Smooth muscle cell (in vitro differentiated cells): ENCODE results near the gene STYXL1. TPM values are rescaled to one million over a fixed set of nuclear protein-coding genes. Genes with fewer than 3 reads are reported as not detected.

Source experiments
- DNase-seq: peaks from one replicate; lab custom pipeline; 2025; ENCODE audit not compliant: unreplicated experiment; lab: John Stamatoyannopoulos, UW
- H2AFZ ChIP-seq: fragments of 200-600 bp; sonication (generic); 2 replicates; pipeline ENCODE4 v1.6.0; 2016; ENCODE audit warnings: antibody characterized with exemption, low read depth, mild to moderate bottlenecking
- H3F3A ChIP-seq: fragments of 200-600 bp; sonication (generic); 2 replicates; pipeline ENCODE4 v1.6.0; 2017; ENCODE audit warnings: antibody characterized with exemption, low read depth
- H3K27ac ChIP-seq: fragments of 200-600 bp; sonication (generic); 2 replicates; pipeline ENCODE4 v1.5.1; 2016; ENCODE audit warnings: low read depth, mild to moderate bottlenecking
- H3K27me3 ChIP-seq: fragments of 200-600 bp; sonication (generic); 2 replicates; pipeline ENCODE4 v1.6.1; 2016; ENCODE audit warnings: low read depth, mild to moderate bottlenecking
- H3K36me3 ChIP-seq: fragments of 200-600 bp; sonication (generic); 2 replicates; pipeline ENCODE4 v1.5.1; 2016; ENCODE audit warnings: low read depth
- H3K4me1 ChIP-seq: fragments of 200-600 bp; sonication (generic); 2 replicates; pipeline ENCODE4 v1.5.1; 2016; ENCODE audit warnings: low read depth
- H3K4me2 ChIP-seq: fragments of 200-600 bp; sonication (generic); 2 replicates; pipeline ENCODE4 v1.6.0; 2016; ENCODE audit warnings: mild to moderate bottlenecking
- H3K4me3 ChIP-seq: fragments of 200-600 bp; sonication (generic); 2 replicates; pipeline ENCODE4 v1.5.1; 2016; ENCODE audit warnings: mild to moderate bottlenecking
- H3K79me2 ChIP-seq: fragments of 200-600 bp; sonication (generic); 2 replicates; pipeline ENCODE4 v1.6.0; 2016; ENCODE audit warnings: low read depth, mild to moderate bottlenecking
- H3K9ac ChIP-seq: fragments of 200-600 bp; sonication (generic); 2 replicates; pipeline ENCODE4 v1.6.0; 2016; ENCODE audit warnings: low read depth
- H3K9me3 ChIP-seq: fragments of 200-600 bp; sonication (generic); replicated peaks from 2 replicates; pipeline ENCODE4 v1.5.1; 2016; ENCODE audit warnings: low read depth
- H4K20me1 ChIP-seq: fragments of 200-600 bp; sonication (generic); 2 replicates; pipeline ENCODE4 v1.6.0; 2016; ENCODE audit warnings: low read depth
- CTCF ChIP-seq: fragments of 200-600 bp; sonication (generic); IDR thresholded peaks from 2 replicates; pipeline ENCODE4 v1.5.1; 2017; ENCODE audit warnings: borderline replicate concordance, mild to moderate bottlenecking, antibody characterized with exemption; ENCODE audit not compliant: insufficient read depth, poor library complexity, severe bottlenecking
- WGBS: methylation state at CpG from one replicate; pipeline ENCODE4 v1.1.7; 2016; ENCODE audit warnings: low lambda C conversion rate; 5-methylcytosine and 5-hydroxymethylcytosine counted together
- polyA plus RNA-seq: library from polyadenylated mRNA; unstranded; fragments of >200 nt; fragmentation: Nextera tagmentation; extraction: Ambion mirVana; gene quantifications from 2 replicates; pipeline ENCODE4 v1.2.1, GENCODE V29; 2016
- total RNA-seq: library from RNA; depleted of rRNA; stranded (reverse); fragments of >200 nt; gene quantifications from 2 replicates; pipeline ENCODE4 v1.2.3, GENCODE V29; 2014

Gene STYXL1
- total and polyA plus RNA-seq, 2 experiments from 2014 or later = 75.6 to 84.0 TPM

- Histone ChIP-seq H3F3A (no peaks in the 10 kb centered on the region), H3K4me1 (no peaks in the 10 kb centered on the region), H3K9me3 (no peaks in the 10 kb centered on the region), H3K9ac (no peak overlapping the region), H3K4me2 (no peak overlapping the region), H3K27ac (no peak overlapping the region), H3K79me2 (no peaks in the 10 kb centered on the region), H2AFZ (no peak overlapping the region), H4K20me1 (no peaks in the 10 kb centered on the region), H3K27me3 (no peaks in the 10 kb centered on the region), H3K4me3 (no peak overlapping the region), H3K36me3 (no peaks in the 10 kb centered on the region)
- TF ChIP-seq CTCF = no peak
- DNase-seq = no peak
- WGBS = 96% methylated on average over 32 of the region's 32 CpGs
These were observed 60.6 kb downstream of the STYXL1 start for GRCh38 chr7:75987026-75987804.

- no peak overlapping the region for H3K4me3 ChIP-seq
- H3F3A ChIP-seq = no peaks in the 10 kb centered on the region
- WGBS = 98% methylated on average over 20 of the region's 20 CpGs
- H3K79me2 ChIP-seq = no peaks in the 10 kb centered on the region
- TF ChIP-seq CTCF = no peak
- no peak overlapping the region for H3K4me2 ChIP-seq
- no peaks in the 10 kb centered on the region for H3K9me3 ChIP-seq
- no peak overlapping the region for H3K27ac ChIP-seq
- DNase-seq = no peak
- H3K4me1 ChIP-seq = no peaks in the 10 kb centered on the region
- H4K20me1 ChIP-seq = no peaks in the 10 kb centered on the region
- no peaks in the 10 kb centered on the region for H3K36me3 ChIP-seq
- H2AFZ ChIP-seq = no peak overlapping the region
- H3K9ac ChIP-seq = no peak overlapping the region
- H3K27me3 ChIP-seq = no peaks in the 10 kb centered on the region
These were observed 61.5 kb downstream of the STYXL1 start for GRCh38 chr7:75986147-75986781.

- DNase-seq = no peak
- no peaks in the 10 kb centered on the region for H3K79me2 ChIP-seq
- no peak overlapping the region for H3K27ac ChIP-seq
- H2AFZ ChIP-seq = no peak overlapping the region
- no peak overlapping the region for H3K4me3 ChIP-seq
- no peak overlapping the region for H3K9ac ChIP-seq
- no peaks in the 10 kb centered on the region for H4K20me1 ChIP-seq
- H3K27me3 ChIP-seq = no peaks in the 10 kb centered on the region
- no peaks in the 10 kb centered on the region for H3F3A ChIP-seq
- H3K36me3 ChIP-seq = no peaks in the 10 kb centered on the region
- no peaks in the 10 kb centered on the region for H3K9me3 ChIP-seq
- no peak for TF ChIP-seq CTCF
- WGBS = 95% methylated on average over 39 of the region's 41 CpGs
- no peak overlapping the region for H3K4me2 ChIP-seq
- no peaks in the 10 kb centered on the region for H3K4me1 ChIP-seq
These were observed 62.2 kb downstream of the STYXL1 start for GRCh38 chr7:75985518-75986146.
